HepG2 (cell line): ENCODE data around the gene NALCN. TPM values are rescaled to one million over a fixed set of nuclear protein-coding genes. Genes with fewer than 3 reads are reported as not detected.

Experiments
- ATAC-seq: fragments of 200-7000 bp; cut with Tn5 transposase; 3 replicates; pipeline ENCODE4 v1.9.1; 2020; ENCODE audit warnings: mild to moderate bottlenecking, moderate library complexity
- BruUV-seq: library from RNA; stranded (reverse); fragments of 400-500 nt; replicated peaks from 2 replicates; lab custom pipeline; 2021; lab: Mats Ljungman, UMichigan
- CTCF ChIA-PET: fragments of 300-600 bp; formaldehyde crosslinking; extraction: SDS; loops from one replicate; lab custom pipeline; 2021; ENCODE audit warnings: low total read pairs, inconsistent platforms, low intra/inter-chr PET ratio; lab: Yijun Ruan, JAX
- POLR2A ChIA-PET: fragments of 350-600 bp; sonication (Branson Sonifier 250); formaldehyde crosslinking; loops from one replicate; lab custom pipeline; 2020; ENCODE audit warnings: antibody characterized with exemption, inconsistent platforms; lab: Yijun Ruan, JAX
- DNase-seq: peaks from one replicate; pipeline ENCODE4 v3.0.0-alpha.2; 2015; ENCODE audit warnings: low spot score
- FAIRE-seq: peaks from 3 replicates; lab custom pipeline; 2011; peaks lifted over from hg19 to GRCh38; lab: Jason Lieb, UNC
- H2AFZ ChIP-seq: one replicate; pipeline ENCODE4 v1.6.1; 2011; ENCODE audit warnings: low read length, inconsistent platforms
- H3K27ac ChIP-seq: fragments of 300-600 bp; 3 replicates; pipeline ENCODE4 v1.8.0; 2011; ENCODE audit warnings: mixed run types, mild to moderate bottlenecking, mixed read lengths, low read length, inconsistent platforms; ENCODE audit not compliant: insufficient read depth; ENCODE audit errors: extremely low read length
- H3K27me3 ChIP-seq, 2 experiments: fragments of 200-600 bp in 1 of 2; 2 replicates in 1 of 2; 3 replicates in 1 of 2; pipeline versions ENCODE4 v1.6.0 to v1.8.0; 2011; ENCODE audit warnings: low read length in 2 of 2, mild to moderate bottlenecking in 2 of 2, moderate library complexity in 2 of 2, inconsistent platforms in 1 of 2; ENCODE audit not compliant: insufficient read depth in 2 of 2, control insufficient read depth in 1 of 2
- H3K36me3 ChIP-seq, 2 experiments: fragments of 200-600 bp in 1 of 2; replicated peaks in 1 of 2; 2 replicates in 1 of 2; 3 replicates in 1 of 2; pipeline versions ENCODE4 v1.5.1 to v1.8.0; 2011; ENCODE audit warnings: low read length in 2 of 2, inconsistent platforms in 1 of 2; ENCODE audit not compliant: insufficient read depth in 2 of 2, control insufficient read depth in 1 of 2
- H3K4me1 ChIP-seq: 2 replicates; pipeline ENCODE4 v1.5.1; 2012; ENCODE audit warnings: low read length, inconsistent platforms; ENCODE audit not compliant: insufficient read depth
- H3K4me2 ChIP-seq: 2 replicates; pipeline ENCODE4 v1.6.0; 2011; ENCODE audit warnings: low read depth, low read length, inconsistent platforms
- H3K4me3 ChIP-seq, 3 experiments: fragments of 200-600 bp in 1 of 3; sonication (generic), shearing (Covaris generic) in 1 of 3; replicated peaks in 1 of 3; 2 replicates each; pipeline ENCODE4 v1.5.1; 2011 to 2016; ENCODE audit warnings: low read length in 3 of 3, inconsistent platforms in 2 of 3, low read depth in 2 of 3, mild to moderate bottlenecking in 2 of 3, control low read depth in 1 of 3, mixed read lengths in 1 of 3; ENCODE audit not compliant: insufficient read depth in 1 of 3
- H3K79me2 ChIP-seq: one replicate; pipeline ENCODE4 v1.6.1; 2011; ENCODE audit warnings: low read length, inconsistent platforms; ENCODE audit not compliant: insufficient read depth
- H3K9ac ChIP-seq: 2 replicates; pipeline ENCODE4 v1.6.0; 2011; ENCODE audit warnings: mild to moderate bottlenecking, low read depth, low read length, inconsistent platforms; ENCODE audit not compliant: insufficient read depth
- H3K9me3 ChIP-seq: 2 replicates; pipeline ENCODE4 v1.5.1; 2012; ENCODE audit warnings: mild to moderate bottlenecking, low read length
- H4K20me1 ChIP-seq: 2 replicates; pipeline ENCODE4 v1.6.0; 2011; ENCODE audit warnings: inconsistent platforms, mild to moderate bottlenecking, low read length, moderate library complexity; ENCODE audit not compliant: insufficient read depth
- CBFB ChIP-seq: sonication (generic); formaldehyde crosslinking; IDR thresholded peaks from 2 replicates; pipeline ENCODE4 v1.4.0; 2020; ENCODE audit warnings: missing genetic modification reagents
- ELF4 ChIP-seq: sonication (generic); formaldehyde crosslinking; IDR thresholded peaks from 2 replicates; pipeline ENCODE4 v1.5.0; 2020; ENCODE audit warnings: missing genetic modification reagents, mild to moderate bottlenecking, moderate library complexity, borderline replicate concordance
- HNRNPLL ChIP-seq: fragments of 200-400 bp; formaldehyde crosslinking; IDR thresholded peaks from 2 replicates; pipeline ENCODE4 v1.6.1; 2017; ENCODE audit warnings: mild to moderate bottlenecking, low read depth, low read length; ENCODE audit not compliant: poor library complexity, severe bottlenecking
- REXO4 ChIP-seq: sonication (generic); formaldehyde crosslinking; IDR thresholded peaks from 2 replicates; pipeline ENCODE4 v1.8.0; 2022; ENCODE audit warnings: missing genetic modification reagents, mild to moderate bottlenecking, borderline replicate concordance
- RFX5 ChIP-seq: IDR thresholded peaks from 2 replicates; pipeline ENCODE4 v1.6.1; 2011; ENCODE audit warnings: low read depth, low read length, improper control_type of control experiment
- SIX4 ChIP-seq: sonication (generic); formaldehyde crosslinking; IDR thresholded peaks from 2 replicates; pipeline ENCODE4 v1.4.0; 2020; ENCODE audit warnings: missing genetic modification reagents
- SSRP1 ChIP-seq: IDR thresholded peaks from 2 replicates; pipeline ENCODE4 v1.6.1; 2016; ENCODE audit warnings: control low read depth
- ZNF101 ChIP-seq: sonication (generic); formaldehyde crosslinking; IDR thresholded peaks from 2 replicates; pipeline ENCODE4 v1.4.0; 2020; ENCODE audit warnings: mild to moderate bottlenecking, low read depth, missing genetic modification reagents, borderline replicate concordance
- ZSCAN22 ChIP-seq: sonication (generic); formaldehyde crosslinking; IDR thresholded peaks from 2 replicates; pipeline ENCODE4 v1.4.0; 2020; ENCODE audit warnings: mild to moderate bottlenecking, missing genetic modification reagents
- in situ Hi-C: cut with HindIII; loops from 2 replicates; pipeline ENCODE4 v1.10.0; 2017; ENCODE audit warnings: low pct_unique_long_range_greater_than_20kb; ENCODE audit not compliant: extremely low pct_ligation_motif_present
- intact Hi-C: fragments of 100-400 bp; cut with micrococcal nuclease; formaldehyde crosslinking; loops from one replicate; pipeline ENCODE4 v1.10.0; 2022; ENCODE audit not compliant: unreplicated experiment
- polyA plus RNA-seq, 8 experiments: library from polyadenylated mRNA; depleted of rRNA in 3 of 8; stranded (reverse) in 7 of 8; unstranded in 1 of 8; fragments of >200 nt; fragmentation: Illumina TruSeq in 4 of 8; extraction: Trizol in 4 of 8; gene quantifications; 2 replicates each; pipeline versions ENCODE4 v1.2.1 to v1.2.3, GENCODE V29; 2011 to 2016; ENCODE audit warnings: low read depth in 4 of 8, missing spikeins in 1 of 8, mixed read lengths in 1 of 8; ENCODE audit not compliant: insufficient read depth in 1 of 8
- total RNA-seq, 5 experiments: library from RNA; depleted of rRNA; stranded (reverse); fragments of >200 nt; fragmentation: Illumina TruSeq; extraction: Trizol; gene quantifications; 2 replicates each; pipeline ENCODE4 v1.2.3, GENCODE V29; 2016; ENCODE audit warnings: low read depth in 1 of 5
- TF ChIP-seq, protein P1 (sequence below): fragments of 450-650 bp; IDR thresholded peaks from 2 replicates; pipeline ENCODE4 v1.6.1; 2017; ENCODE audit warnings: mild to moderate bottlenecking
- TF ChIP-seq, protein P2 (sequence below): sonication (generic); formaldehyde crosslinking; IDR thresholded peaks from 2 replicates; pipeline ENCODE4 v1.4.0; 2020; ENCODE audit warnings: missing genetic modification reagents, borderline replicate concordance
- TF ChIP-seq, protein P3 (sequence below): IDR thresholded peaks from 2 replicates; pipeline ENCODE4 v1.6.1; 2012; ENCODE audit warnings: inconsistent platforms
- TF ChIP-seq, protein P4 (sequence below): sonication (generic); formaldehyde crosslinking; IDR thresholded peaks from 2 replicates; pipeline ENCODE4 v1.4.0; 2020; ENCODE audit warnings: mild to moderate bottlenecking, missing genetic modification reagents
- TF ChIP-seq, protein P5 (sequence below): IDR thresholded peaks from 2 replicates; pipeline ENCODE4 v1.6.1; 2016; ENCODE audit warnings: low read depth, borderline replicate concordance

NALCN gene
- total and polyA plus RNA-seq, 2 of the 13 experiments (the other 11 are each of a cell fraction or from before 2014, with no cell fraction given), result not detected

DNA sequence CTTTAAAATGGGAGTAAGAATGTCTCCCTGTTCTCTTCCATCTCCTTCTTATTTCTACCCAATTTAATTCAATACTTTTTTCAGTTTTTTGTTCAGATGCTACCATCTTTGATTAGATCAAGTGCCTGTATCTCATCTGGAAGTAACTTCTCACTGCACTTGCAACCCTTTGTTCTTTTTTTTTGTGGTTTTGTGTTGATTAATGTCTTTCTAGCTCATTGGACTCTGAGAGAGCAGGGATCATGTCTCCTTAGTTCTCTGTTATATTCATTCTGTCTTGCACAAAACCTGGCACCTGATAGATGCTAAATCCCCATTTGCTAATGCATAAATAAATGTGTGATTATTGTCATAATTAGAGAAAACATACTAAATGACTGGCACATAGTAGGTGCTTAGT lies 35.3 kb upstream of the NALCN start:
- BruUV-seq, result no TSS peak
- ATAC-seq (no peak), DNase-seq (no peak), FAIRE-seq (no peak)
- intact Hi-C loops, result no loop called here
- Histone ChIP-seq H3K4me3 (no peak overlapping the region), H3K79me2 (no peaks in the 10 kb centered on the region), H2AFZ (no peak overlapping the region), H3K36me3 (no peaks in the 10 kb centered on the region), H3K4me2 (no peak overlapping the region), H3K27me3 (peaks cover 0 to 7% of the 10 kb centered on the region in 2 experiments; a peak in 1 of 5 replicates), H3K9me3 (no peaks in the 10 kb centered on the region), H3K4me1 (no peaks in the 10 kb centered on the region; the same call in 1 of the 2 replicates), H3K27ac (no peak overlapping the region), H3K9ac (no peak overlapping the region), H4K20me1 (no peaks in the 10 kb centered on the region)
- CTCF ChIA-PET, result no interaction called here
- POLR2A ChIA-PET, result no interaction called here
- in situ Hi-C loops, result loop anchor here (25.0 kb wide), 1 partner anchor 314 kb away; no protein-coding TSS in a partner anchor
- TF ChIP-seq ELF4 (CRISPR knock-in tag), result no peak
- TF ChIP-seq ZNF101 (CRISPR knock-in tag), result no peak
- TF ChIP-seq, protein P1, sequence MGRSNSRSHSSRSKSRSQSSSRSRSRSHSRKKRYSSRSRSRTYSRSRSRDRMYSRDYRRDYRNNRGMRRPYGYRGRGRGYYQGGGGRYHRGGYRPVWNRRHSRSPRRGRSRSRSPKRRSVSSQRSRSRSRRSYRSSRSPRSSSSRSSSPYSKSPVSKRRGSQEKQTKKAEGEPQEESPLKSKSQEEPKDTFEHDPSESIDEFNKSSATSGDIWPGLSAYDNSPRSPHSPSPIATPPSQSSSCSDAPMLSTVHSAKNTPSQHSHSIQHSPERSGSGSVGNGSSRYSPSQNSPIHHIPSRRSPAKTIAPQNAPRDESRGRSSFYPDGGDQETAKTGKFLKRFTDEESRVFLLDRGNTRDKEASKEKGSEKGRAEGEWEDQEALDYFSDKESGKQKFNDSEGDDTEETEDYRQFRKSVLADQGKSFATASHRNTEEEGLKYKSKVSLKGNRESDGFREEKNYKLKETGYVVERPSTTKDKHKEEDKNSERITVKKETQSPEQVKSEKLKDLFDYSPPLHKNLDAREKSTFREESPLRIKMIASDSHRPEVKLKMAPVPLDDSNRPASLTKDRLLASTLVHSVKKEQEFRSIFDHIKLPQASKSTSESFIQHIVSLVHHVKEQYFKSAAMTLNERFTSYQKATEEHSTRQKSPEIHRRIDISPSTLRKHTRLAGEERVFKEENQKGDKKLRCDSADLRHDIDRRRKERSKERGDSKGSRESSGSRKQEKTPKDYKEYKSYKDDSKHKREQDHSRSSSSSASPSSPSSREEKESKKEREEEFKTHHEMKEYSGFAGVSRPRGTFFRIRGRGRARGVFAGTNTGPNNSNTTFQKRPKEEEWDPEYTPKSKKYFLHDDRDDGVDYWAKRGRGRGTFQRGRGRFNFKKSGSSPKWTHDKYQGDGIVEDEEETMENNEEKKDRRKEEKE, result no peak
- TF ChIP-seq SSRP1 (CRISPR knock-in tag), result no peak
- TF ChIP-seq HNRNPLL, result no peak
- no peak for TF ChIP-seq SIX4 (CRISPR knock-in tag)
- TF ChIP-seq, protein P2, sequence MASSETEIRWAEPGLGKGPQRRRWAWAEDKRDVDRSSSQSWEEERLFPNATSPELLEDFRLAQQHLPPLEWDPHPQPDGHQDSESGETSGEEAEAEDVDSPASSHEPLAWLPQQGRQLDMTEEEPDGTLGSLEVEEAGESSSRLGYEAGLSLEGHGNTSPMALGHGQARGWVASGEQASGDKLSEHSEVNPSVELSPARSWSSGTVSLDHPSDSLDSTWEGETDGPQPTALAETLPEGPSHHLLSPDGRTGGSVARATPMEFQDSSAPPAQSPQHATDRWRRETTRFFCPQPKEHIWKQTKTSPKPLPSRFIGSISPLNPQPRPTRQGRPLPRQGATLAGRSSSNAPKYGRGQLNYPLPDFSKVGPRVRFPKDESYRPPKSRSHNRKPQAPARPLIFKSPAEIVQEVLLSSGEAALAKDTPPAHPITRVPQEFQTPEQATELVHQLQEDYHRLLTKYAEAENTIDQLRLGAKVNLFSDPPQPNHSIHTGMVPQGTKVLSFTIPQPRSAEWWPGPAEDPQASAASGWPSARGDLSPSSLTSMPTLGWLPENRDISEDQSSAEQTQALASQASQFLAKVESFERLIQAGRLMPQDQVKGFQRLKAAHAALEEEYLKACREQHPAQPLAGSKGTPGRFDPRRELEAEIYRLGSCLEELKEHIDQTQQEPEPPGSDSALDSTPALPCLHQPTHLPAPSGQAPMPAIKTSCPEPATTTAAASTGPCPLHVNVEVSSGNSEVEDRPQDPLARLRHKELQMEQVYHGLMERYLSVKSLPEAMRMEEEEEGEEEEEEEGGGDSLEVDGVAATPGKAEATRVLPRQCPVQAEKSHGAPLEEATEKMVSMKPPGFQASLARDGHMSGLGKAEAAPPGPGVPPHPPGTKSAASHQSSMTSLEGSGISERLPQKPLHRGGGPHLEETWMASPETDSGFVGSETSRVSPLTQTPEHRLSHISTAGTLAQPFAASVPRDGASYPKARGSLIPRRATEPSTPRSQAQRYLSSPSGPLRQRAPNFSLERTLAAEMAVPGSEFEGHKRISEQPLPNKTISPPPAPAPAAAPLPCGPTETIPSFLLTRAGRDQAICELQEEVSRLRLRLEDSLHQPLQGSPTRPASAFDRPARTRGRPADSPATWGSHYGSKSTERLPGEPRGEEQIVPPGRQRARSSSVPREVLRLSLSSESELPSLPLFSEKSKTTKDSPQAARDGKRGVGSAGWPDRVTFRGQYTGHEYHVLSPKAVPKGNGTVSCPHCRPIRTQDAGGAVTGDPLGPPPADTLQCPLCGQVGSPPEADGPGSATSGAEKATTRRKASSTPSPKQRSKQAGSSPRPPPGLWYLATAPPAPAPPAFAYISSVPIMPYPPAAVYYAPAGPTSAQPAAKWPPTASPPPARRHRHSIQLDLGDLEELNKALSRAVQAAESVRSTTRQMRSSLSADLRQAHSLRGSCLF (CRISPR knock-in tag), result no peak
- no peak for TF ChIP-seq RFX5
- TF ChIP-seq, protein P3, sequence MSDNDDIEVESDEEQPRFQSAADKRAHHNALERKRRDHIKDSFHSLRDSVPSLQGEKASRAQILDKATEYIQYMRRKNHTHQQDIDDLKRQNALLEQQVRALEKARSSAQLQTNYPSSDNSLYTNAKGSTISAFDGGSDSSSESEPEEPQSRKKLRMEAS, result no peak
- no peak for TF ChIP-seq ZSCAN22
- TF ChIP-seq, protein P4, sequence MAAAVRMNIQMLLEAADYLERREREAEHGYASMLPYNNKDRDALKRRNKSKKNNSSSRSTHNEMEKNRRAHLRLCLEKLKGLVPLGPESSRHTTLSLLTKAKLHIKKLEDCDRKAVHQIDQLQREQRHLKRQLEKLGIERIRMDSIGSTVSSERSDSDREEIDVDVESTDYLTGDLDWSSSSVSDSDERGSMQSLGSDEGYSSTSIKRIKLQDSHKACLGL (CRISPR knock-in tag), result no peak
- TF ChIP-seq, protein P5, sequence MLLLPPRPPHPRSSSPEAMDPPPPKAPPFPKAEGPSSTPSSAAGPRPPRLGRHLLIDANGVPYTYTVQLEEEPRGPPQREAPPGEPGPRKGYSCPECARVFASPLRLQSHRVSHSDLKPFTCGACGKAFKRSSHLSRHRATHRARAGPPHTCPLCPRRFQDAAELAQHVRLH (CRISPR knock-in tag), result no peak
- no peak for TF ChIP-seq CBFB (CRISPR knock-in tag)
- TF ChIP-seq REXO4 (CRISPR knock-in tag), result no peak
